CD14-positive monocyte (primary cell): ENCODE data around the gene LAMTOR4. TPM values are rescaled to one million over a fixed set of nuclear protein-coding genes. Genes with fewer than 3 reads are reported as not detected.

Experiments
- DNase-seq, 3 donors: peaks; one replicate each; pipeline ENCODE4 v3.0.0-alpha.2; 2011 to 2022
- H2AFZ ChIP-seq: 2 replicates; pipeline ENCODE4 v1.6.0; 2012; ENCODE audit warnings: mild to moderate bottlenecking, low read depth, low read length, inconsistent platforms; ENCODE audit not compliant: insufficient read depth, poor library complexity, severe bottlenecking
- H3K27ac ChIP-seq, 2 donors: 1 replicate in 1 of 2; 2 replicates in 1 of 2; pipeline ENCODE4 v1.5.1; 2012 to 2013; ENCODE audit warnings: low read length in 2 of 2, control low read depth in 1 of 2, inconsistent platforms in 1 of 2, low read depth in 1 of 2, mild to moderate bottlenecking in 1 of 2
- H3K27me3 ChIP-seq, 2 donors: one replicate each; pipeline versions ENCODE4 v1.6.0 to v1.6.1; 2011 to 2013; ENCODE audit warnings: low read length in 2 of 2; ENCODE audit not compliant: control insufficient read depth in 2 of 2, insufficient read depth in 2 of 2
- H3K36me3 ChIP-seq, 2 donors: replicated peaks in 1 of 2; 1 replicate in 1 of 2; 2 replicates in 1 of 2; pipeline versions ENCODE4 v1.5.1 to v1.6.1; 2012 to 2013; ENCODE audit warnings: low read length in 2 of 2, control low read depth in 1 of 2, inconsistent platforms in 1 of 2, mild to moderate bottlenecking in 1 of 2; ENCODE audit not compliant: insufficient read depth in 2 of 2, control insufficient read depth in 1 of 2
- H3K4me1 ChIP-seq, 2 donors: 1 replicate in 1 of 2; 2 replicates in 1 of 2; pipeline versions ENCODE4 v1.5.1 to v1.6.1; 2012 to 2013; ENCODE audit warnings: low read length in 2 of 2, control low read depth in 1 of 2, inconsistent platforms in 1 of 2, mild to moderate bottlenecking in 1 of 2, moderate library complexity in 1 of 2; ENCODE audit not compliant: insufficient read depth in 2 of 2, control insufficient read depth in 1 of 2
- H3K4me2 ChIP-seq: replicated peaks from 2 replicates; pipeline ENCODE3; 2012; ENCODE audit warnings: low read length, moderate library complexity, mild to moderate bottlenecking; ENCODE audit not compliant: poor library complexity, severe bottlenecking; ENCODE audit errors: extremely low read depth
- H3K4me3 ChIP-seq, 3 experiments: fragments of 200-600 bp in 1 of 3; sonication (generic) in 1 of 3; replicated peaks in 1 of 3; 1 replicate in 2 of 3; 2 replicates in 1 of 3; pipeline ENCODE4 v1.5.1; 2011 to 2013; ENCODE audit warnings: low read length in 3 of 3, mild to moderate bottlenecking in 3 of 3, control low read depth in 2 of 3, low read depth in 2 of 3, inconsistent platforms in 1 of 3, moderate library complexity in 1 of 3
- H3K79me2 ChIP-seq: 2 replicates; pipeline ENCODE4 v1.6.0; 2012; ENCODE audit warnings: mild to moderate bottlenecking, control low read depth, inconsistent platforms, low read length, moderate library complexity; ENCODE audit not compliant: insufficient read depth
- H3K9ac ChIP-seq: 2 replicates; pipeline ENCODE4 v1.6.0; 2017; ENCODE audit warnings: low read length, mild to moderate bottlenecking; ENCODE audit not compliant: insufficient read depth, poor library complexity, severe bottlenecking
- H3K9me3 ChIP-seq, 2 donors: replicated peaks in 1 of 2; 1 replicate in 1 of 2; 2 replicates in 1 of 2; pipeline versions ENCODE4 v1.5.1 to v1.6.1; 2012 to 2013; ENCODE audit warnings: low read length in 2 of 2, control low read depth in 1 of 2; ENCODE audit not compliant: control insufficient read depth in 1 of 2, insufficient read depth in 1 of 2
- H4K20me1 ChIP-seq: 2 replicates; pipeline ENCODE4 v1.6.0; 2012; ENCODE audit warnings: mild to moderate bottlenecking, low read length, control low read depth, moderate library complexity; ENCODE audit not compliant: insufficient read depth
- H3K27ac Mint-ChIP-seq, 7 donors: one replicate each; pipeline ENCODE4 v1.8.0; 2020; ENCODE audit warnings: mild to moderate bottlenecking in 7 of 7, mixed read lengths in 7 of 7, moderate library complexity in 6 of 7, inconsistent platforms in 2 of 7
- H3K27me3 Mint-ChIP-seq, 3 donors: one replicate each; pipeline ENCODE4 v1.8.0; 2021 to 2022; ENCODE audit warnings: low read depth in 3 of 3, mild to moderate bottlenecking in 3 of 3, mixed read lengths in 3 of 3, moderate library complexity in 3 of 3, inconsistent platforms in 1 of 3
- H3K36me3 Mint-ChIP-seq, 2 donors: one replicate each; pipeline ENCODE4 v1.8.0; 2020; ENCODE audit warnings: mixed read lengths in 2 of 2, inconsistent platforms in 1 of 2, mild to moderate bottlenecking in 1 of 2
- H3K4me1 Mint-ChIP-seq: one replicate; pipeline ENCODE4 v1.8.0; 2020; ENCODE audit warnings: mild to moderate bottlenecking, mixed read lengths
- H3K4me3 Mint-ChIP-seq, 2 donors: one replicate each; pipeline ENCODE4 v1.8.0; 2020; ENCODE audit warnings: mild to moderate bottlenecking in 2 of 2, mixed read lengths in 2 of 2, moderate library complexity in 1 of 2
- H3K9me3 Mint-ChIP-seq, 7 donors: one replicate each; pipeline ENCODE4 v1.8.0; 2020 to 2022; ENCODE audit warnings: mixed read lengths in 7 of 7, mild to moderate bottlenecking in 6 of 7, moderate library complexity in 6 of 7, inconsistent platforms in 2 of 7
- CTCF ChIP-seq: fragments of 200-600 bp; IDR thresholded peaks from one replicate; pipeline ENCODE4 v1.8.0; 2022; ENCODE audit warnings: antibody characterized with exemption, mild to moderate bottlenecking
- WGBS: methylation state at CpG from one replicate; pipeline ENCODE4 v1.1.5; 2013; ENCODE audit warnings: missing lambda C conversion rate; ENCODE audit not compliant: insufficient coverage; 5-methylcytosine and 5-hydroxymethylcytosine counted together
- intact Hi-C, 2 donors: fragments of 100-400 bp; cut with micrococcal nuclease; formaldehyde crosslinking; loops; one replicate each; pipeline versions ENCODE4 v1.15.0 to v1.15.1; 2023
- polyA plus RNA-seq, 3 donors: library from polyadenylated mRNA; depleted of rRNA in 1 of 3; unstranded in 2 of 3; stranded (reverse) in 1 of 3; fragments of 300-500 nt in 2 of 3; fragments of >200 nt in 1 of 3; fragmentation: Illumina TruSeq in 2 of 3; gene quantifications; 1 replicate in 2 of 3; 2 replicates in 1 of 3; pipeline ENCODE4 v1.2.3, GENCODE V29; 2012 to 2021

LAMTOR4 gene
- polyA plus RNA-seq, 3 donors = 533 to 754 (median 621) TPM

GRCh38 chr7:100171087-100171681 is 22.5 kb downstream of the LAMTOR4 start:
- H3K9me3 Mint-ChIP-seq = peaks cover 0 to 22% (median 9%) of the 10 kb centered on the region in 7 donors
- H2AFZ ChIP-seq = peak overlapping the region; percentile 21
- H3K4me1 Mint-ChIP-seq = peaks cover 43% of the 10 kb centered on the region
- H3K4me2 ChIP-seq = peak overlapping the region; percentile 61
- 5% methylated on average over 56 of the region's 61 CpGs for WGBS
- no peaks in the 10 kb centered on the region for H3K36me3 ChIP-seq
- peaks cover 36 to 42% of the 10 kb centered on the region in 2 donors for H3K4me1 ChIP-seq
- no peaks in the 10 kb centered on the region for H3K79me2 ChIP-seq
- H3K9ac ChIP-seq = no peak overlapping the region
- DNase-seq = no peak
- peak overlapping the region in 1 of 2 donors; percentile 87 for H3K4me3 Mint-ChIP-seq
- H3K9me3 ChIP-seq = peaks cover 0 to 11% of the 10 kb centered on the region in 2 donors
- no peak for TF ChIP-seq CTCF
- no peak overlapping the region for H3K27ac ChIP-seq
- intact Hi-C loops = no loop called here
- H3K4me3 ChIP-seq = peak overlapping the region in 1 of 3 experiments; percentile 40
- H3K27me3 Mint-ChIP-seq = peaks cover 64 to 74% (median 71%) of the 10 kb centered on the region in 3 donors
- H3K36me3 Mint-ChIP-seq = peaks cover 4 to 21% of the 10 kb centered on the region in 2 donors
- H4K20me1 ChIP-seq = no peaks in the 10 kb centered on the region
- H3K27ac Mint-ChIP-seq = no peak overlapping the region
- H3K27me3 ChIP-seq = peaks cover 38 to 58% of the 10 kb centered on the region in 2 donors

GRCh38 chr7:100171840-100172239 is 23.1 kb downstream of the LAMTOR4 start:
- peaks cover 0 to 21% (median 9%) of the 10 kb centered on the region in 7 donors for H3K9me3 Mint-ChIP-seq
- Histone ChIP-seq H3K79me2 (no peaks in the 10 kb centered on the region), H4K20me1 (no peaks in the 10 kb centered on the region), H3K9ac (no peak overlapping the region), H3K36me3 (no peaks in the 10 kb centered on the region), H3K27ac (no peak overlapping the region), H3K9me3 (peaks cover 0 to 5% of the 10 kb centered on the region in 2 donors), H3K4me3 (peak overlapping the region in 1 of 3 experiments; percentile 40), H3K4me1 (peaks cover 39 to 46% of the 10 kb centered on the region in 2 donors), H3K27me3 (peaks cover 35 to 55% of the 10 kb centered on the region in 2 donors), H2AFZ (peak overlapping the region; percentile 21), H3K4me2 (peak overlapping the region; percentile 61)
- no peak for DNase-seq
- intact Hi-C loops = no loop called here
- peaks cover 4 to 21% of the 10 kb centered on the region in 2 donors for H3K36me3 Mint-ChIP-seq
- H3K27ac Mint-ChIP-seq = no peak overlapping the region
- peak overlapping the region; percentile 41 to 84 for H3K4me3 Mint-ChIP-seq
- 29% methylated on average over 22 of the region's 22 CpGs for WGBS
- H3K4me1 Mint-ChIP-seq = peaks cover 44% of the 10 kb centered on the region
- peaks cover 57 to 73% (median 68%) of the 10 kb centered on the region in 3 donors for H3K27me3 Mint-ChIP-seq
- no peak for TF ChIP-seq CTCF
